AG10803 (cell line): Measurements from ENCODE around the gene PUS1.

Source experiments
- DNase-seq: peaks from one replicate; pipeline ENCODE4 v3.0.0; 2010; ENCODE audit warnings: low read depth
- H3K4me3 ChIP-seq: 2 replicates; pipeline ENCODE4 v1.5.1; 2011; ENCODE audit warnings: mild to moderate bottlenecking, low read length, control low read depth
- TF ChIP-seq, protein P1 (sequence below): conservative IDR thresholded peaks from 2 replicates; pipeline ENCODE4 v1.5.1; 2011; ENCODE audit warnings: mild to moderate bottlenecking, low read length, control low read depth, inconsistent platforms

Gene PUS1

DNA sequence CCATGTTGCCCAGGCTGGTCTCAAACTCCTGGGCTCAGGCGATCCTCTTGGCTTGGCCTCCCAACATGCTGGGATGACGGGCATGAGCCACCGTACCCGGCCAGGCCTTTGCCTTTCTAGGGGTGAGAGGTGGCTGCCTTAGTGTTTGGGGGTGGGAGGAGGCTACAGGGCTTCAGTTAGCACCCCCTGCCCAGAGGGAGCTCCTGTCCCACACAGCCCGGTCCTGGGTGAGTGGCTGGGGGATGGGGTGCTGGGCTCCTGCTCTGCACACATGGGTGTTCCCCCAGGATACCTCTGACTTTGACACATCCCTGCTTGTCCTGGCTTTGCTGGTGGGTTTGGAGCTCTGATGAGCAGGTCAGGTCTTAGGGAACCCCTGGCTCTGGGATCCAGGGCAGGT lies 24.7 kb upstream of the PUS1 start:
- TF ChIP-seq, protein P1, sequence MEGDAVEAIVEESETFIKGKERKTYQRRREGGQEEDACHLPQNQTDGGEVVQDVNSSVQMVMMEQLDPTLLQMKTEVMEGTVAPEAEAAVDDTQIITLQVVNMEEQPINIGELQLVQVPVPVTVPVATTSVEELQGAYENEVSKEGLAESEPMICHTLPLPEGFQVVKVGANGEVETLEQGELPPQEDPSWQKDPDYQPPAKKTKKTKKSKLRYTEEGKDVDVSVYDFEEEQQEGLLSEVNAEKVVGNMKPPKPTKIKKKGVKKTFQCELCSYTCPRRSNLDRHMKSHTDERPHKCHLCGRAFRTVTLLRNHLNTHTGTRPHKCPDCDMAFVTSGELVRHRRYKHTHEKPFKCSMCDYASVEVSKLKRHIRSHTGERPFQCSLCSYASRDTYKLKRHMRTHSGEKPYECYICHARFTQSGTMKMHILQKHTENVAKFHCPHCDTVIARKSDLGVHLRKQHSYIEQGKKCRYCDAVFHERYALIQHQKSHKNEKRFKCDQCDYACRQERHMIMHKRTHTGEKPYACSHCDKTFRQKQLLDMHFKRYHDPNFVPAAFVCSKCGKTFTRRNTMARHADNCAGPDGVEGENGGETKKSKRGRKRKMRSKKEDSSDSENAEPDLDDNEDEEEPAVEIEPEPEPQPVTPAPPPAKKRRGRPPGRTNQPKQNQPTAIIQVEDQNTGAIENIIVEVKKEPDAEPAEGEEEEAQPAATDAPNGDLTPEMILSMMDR: no peak
- H3K4me3 ChIP-seq: no peak overlapping the region
- DNase-seq: no peak

DNA sequence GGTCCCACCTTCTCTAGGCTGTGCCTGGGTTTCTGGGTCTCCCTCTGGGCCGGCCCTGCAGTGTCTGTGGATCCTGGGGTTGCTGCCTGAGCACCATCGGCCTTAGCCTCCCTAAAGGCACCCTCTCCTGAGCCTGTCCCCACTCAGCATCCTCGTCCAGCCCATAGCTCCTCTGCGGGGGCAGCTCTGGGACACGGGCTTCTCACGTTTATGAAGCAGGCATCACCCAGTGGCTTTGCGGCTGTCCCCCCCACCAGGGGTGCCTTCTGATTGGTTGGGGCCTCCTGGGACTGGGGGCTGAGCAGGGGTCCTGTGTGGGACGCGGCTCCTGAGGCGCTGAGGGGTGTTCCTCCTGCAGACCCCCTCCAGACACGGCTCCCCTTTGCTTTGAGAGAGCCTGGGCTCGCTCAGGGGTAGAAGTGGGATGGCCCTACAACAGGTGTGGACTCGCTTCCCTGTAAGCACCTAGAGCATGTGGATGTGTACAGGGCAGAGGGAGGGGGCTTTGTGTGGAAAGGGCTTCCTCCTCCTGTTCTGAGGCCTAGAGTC lies 23.9 kb upstream of the PUS1 start:
- H3K4me3 ChIP-seq: no peak overlapping the region
- no peak for DNase-seq
- TF ChIP-seq, protein P1: no peak

DNA sequence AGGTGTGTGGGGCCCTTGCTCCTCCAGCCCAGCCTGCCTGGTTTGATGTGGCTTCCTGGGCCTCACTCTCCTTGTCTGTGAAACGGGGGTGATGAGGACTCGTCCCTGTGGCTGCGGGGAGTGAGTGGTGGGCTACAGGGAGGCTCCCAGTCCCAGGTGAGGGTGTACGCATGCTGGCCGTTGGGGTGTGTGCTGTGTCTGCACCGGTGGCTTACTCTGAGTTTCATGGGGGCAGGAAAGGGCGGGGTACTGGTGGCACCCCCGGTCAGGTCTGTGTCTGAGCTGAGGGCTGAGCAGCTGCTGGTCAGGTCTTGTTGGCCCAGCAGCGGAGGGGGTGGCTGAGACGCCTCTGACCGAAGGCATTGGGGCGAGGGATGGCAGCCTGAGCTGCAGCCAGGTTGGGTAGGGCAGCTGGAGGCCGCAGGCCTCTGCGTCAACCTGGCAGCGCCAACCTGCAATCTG lies 23.4 kb upstream of the PUS1 start:
- DNase-seq: no peak
- H3K4me3 ChIP-seq: no peak overlapping the region
- TF ChIP-seq, protein P1: no peak

DNA sequence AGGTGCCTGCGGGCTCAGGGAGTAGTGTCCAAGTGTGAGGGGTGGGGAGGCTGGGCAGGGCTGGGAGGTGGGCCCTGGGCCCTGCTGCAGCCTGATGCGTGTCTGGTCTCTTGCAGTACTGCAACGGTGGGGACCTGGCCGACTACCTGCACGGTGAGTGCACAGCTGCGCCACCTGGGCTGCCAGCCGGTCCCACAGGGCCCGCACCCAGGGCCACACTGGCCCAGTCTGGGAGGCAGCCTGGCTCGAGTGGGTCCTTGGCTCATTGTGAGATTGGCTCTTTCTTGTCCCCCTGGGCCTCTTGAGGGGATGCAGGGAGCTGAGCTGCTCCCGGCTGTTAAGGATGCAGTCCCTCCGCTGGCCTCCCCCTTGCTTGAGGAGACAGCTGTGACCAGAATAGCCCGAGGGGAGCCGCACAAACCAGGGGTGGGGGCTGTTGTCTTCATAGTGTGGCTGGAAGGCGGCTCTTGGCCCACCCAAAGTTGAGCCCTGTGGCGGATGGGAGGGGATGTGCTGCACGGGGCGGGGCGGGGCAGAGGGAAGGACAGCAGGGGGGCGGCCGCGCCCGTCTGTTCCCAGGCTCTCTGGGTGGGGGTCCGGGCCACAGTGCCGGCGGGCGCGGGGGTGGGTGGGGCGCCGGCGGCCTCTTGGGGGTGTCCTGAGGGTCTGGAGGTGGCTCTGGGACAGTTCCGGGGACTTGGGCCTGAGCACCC lies 21.5 kb upstream of the PUS1 start:
- H3K4me3 ChIP-seq: no peak overlapping the region
- DNase-seq: no peak
- TF ChIP-seq, protein P1: no peak

DNA sequence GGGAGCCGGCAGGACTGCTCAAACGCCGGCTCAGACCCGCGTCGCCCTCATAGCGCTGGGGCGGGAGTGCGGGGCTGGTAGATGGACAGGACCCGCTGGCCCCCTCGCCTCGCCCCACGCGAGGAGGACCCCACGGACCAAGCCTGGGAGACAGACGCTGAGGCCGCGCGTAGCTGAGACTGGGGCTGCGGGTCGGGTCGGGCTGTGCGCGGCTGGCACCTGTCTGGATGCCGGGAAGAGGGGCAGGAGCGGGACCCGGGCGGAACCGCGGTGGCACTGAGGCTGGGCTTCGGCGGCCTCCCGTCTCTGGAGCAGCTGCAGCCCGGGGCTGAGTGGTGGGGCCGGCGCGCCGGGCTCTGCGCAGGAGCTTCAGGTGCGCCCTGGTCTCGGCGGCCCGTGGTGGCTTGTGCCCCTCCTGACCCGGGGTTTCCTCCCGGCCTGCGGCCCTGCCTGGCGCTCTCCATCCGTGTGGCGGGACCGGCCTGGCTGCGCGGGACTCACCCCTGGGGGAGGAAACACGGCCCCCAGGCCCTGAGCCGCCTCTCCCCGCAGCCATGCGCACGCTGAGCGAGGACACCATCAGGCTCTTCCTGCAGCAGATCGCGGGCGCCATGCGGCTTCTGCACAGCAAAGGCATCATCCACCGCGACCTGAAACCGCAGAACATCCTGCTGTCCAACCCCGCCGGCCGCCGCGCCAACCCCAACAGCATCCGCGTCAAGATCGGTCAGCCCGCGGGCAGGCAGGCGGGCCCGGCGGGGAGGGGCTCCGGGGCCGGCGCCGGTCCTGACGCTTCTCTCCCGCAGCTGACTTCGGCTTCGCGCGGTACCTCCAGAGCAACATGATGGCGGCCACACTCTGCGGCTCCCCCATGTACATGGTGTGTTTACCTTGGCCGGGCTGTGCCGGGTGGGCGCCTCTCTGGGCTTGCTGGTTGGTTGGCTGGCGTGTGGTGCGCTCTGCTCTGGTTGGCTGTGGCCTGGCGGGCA lies 20.7 kb upstream of the PUS1 start:
- TF ChIP-seq, protein P1: no peak
- no peak for DNase-seq
- no peak overlapping the region for H3K4me3 ChIP-seq

DNA sequence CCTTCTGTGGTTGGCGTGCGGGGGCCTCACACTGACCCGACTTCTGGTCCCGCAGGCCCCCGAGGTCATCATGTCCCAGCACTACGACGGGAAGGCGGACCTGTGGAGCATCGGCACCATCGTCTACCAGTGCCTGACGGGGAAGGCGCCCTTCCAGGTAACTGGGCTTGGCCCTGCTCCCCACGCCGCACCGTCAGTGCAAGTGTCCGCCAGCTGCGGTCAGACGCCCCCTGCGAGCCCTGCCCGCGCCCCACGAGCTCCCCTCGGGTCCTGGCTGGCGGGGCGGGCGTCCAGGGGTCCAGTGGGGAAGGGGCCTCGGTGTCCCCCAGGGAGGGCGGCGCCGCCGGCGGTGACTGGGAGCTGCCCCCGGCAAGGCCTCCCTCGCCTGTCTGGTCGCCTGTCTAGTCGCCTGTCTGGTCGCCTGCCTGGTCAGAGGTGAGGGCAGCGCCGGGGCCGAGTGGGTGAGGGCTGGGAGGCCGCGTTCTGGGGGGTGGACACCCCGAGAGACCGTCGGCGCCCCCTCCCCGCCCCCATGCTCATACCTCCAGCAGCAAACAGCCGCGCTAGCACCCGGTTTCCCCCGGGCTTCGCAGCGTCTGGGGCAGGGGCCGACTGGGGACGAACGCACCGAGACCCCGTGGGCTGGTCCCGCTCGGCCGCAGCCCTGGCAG lies 19.9 kb upstream of the PUS1 start:
- TF ChIP-seq, protein P1: no peak
- no peak overlapping the region for H3K4me3 ChIP-seq
- no peak for DNase-seq
